Neural progenitor cell (in vitro differentiated cells): ENCODE data around the gene SIRPB2. TPM values are rescaled to one million over a fixed set of nuclear protein-coding genes. Genes with fewer than 3 reads are reported as not detected.

Experiments
- DNase-seq: peaks from one replicate; pipeline ENCODE4 v3.0.0-alpha.2; 2016; ENCODE audit warnings: low spot score
- H2AFZ ChIP-seq: fragments of 200-600 bp; sonication (generic); replicated peaks from 2 replicates; pipeline ENCODE4 v1.6.1; 2016; ENCODE audit warnings: antibody characterized with exemption
- H3F3A ChIP-seq: fragments of 200-600 bp; sonication (generic); 2 replicates; pipeline ENCODE4 v1.6.1; 2016; ENCODE audit warnings: antibody characterized with exemption, low read depth
- H3K27ac ChIP-seq: fragments of 200-600 bp; sonication (generic); 2 replicates; pipeline ENCODE4 v1.5.1; 2016; ENCODE audit warnings: mild to moderate bottlenecking
- H3K27me3 ChIP-seq: fragments of 200-600 bp; sonication (generic); 2 replicates; pipeline ENCODE4 v1.6.1; 2016; ENCODE audit warnings: mild to moderate bottlenecking, moderate library complexity
- H3K36me3 ChIP-seq: fragments of 200-600 bp; sonication (generic); 2 replicates; pipeline ENCODE4 v1.5.1; 2016
- H3K4me1 ChIP-seq: fragments of 200-600 bp; sonication (generic); 2 replicates; pipeline ENCODE4 v1.6.1; 2016; ENCODE audit warnings: mixed run types
- H3K4me2 ChIP-seq: fragments of 200-600 bp; sonication (generic); 2 replicates; pipeline ENCODE4 v1.6.1; 2016
- H3K4me3 ChIP-seq: fragments of 200-600 bp; sonication (generic); 2 replicates; pipeline ENCODE4 v1.5.1; 2016
- H3K79me2 ChIP-seq: fragments of 200-600 bp; sonication (generic); 2 replicates; pipeline ENCODE4 v1.6.1; 2016; ENCODE audit warnings: low read depth
- H3K9ac ChIP-seq: fragments of 200-600 bp; sonication (generic); 2 replicates; pipeline ENCODE4 v1.6.1; 2016
- H3K9me3 ChIP-seq: fragments of 200-600 bp; sonication (generic); 2 replicates; pipeline ENCODE4 v1.5.1; 2016; ENCODE audit warnings: low read depth
- H4K20me1 ChIP-seq: fragments of 200-600 bp; sonication (generic); 2 replicates; pipeline ENCODE4 v1.6.1; 2016; ENCODE audit warnings: low read depth
- H3K27ac Mint-ChIP-seq: 3 replicates; pipeline ENCODE4 v1.8.0; 2021; ENCODE audit warnings: mixed read lengths
- H3K27me3 Mint-ChIP-seq: 2 replicates; pipeline ENCODE4 v1.8.0; 2022; ENCODE audit warnings: low read depth, mild to moderate bottlenecking, inconsistent platforms, moderate library complexity, mixed read lengths; ENCODE audit not compliant: insufficient read depth
- H3K36me3 Mint-ChIP-seq: 3 replicates; pipeline ENCODE4 v1.8.0; 2021; ENCODE audit warnings: mixed read lengths
- H3K4me1 Mint-ChIP-seq: 3 replicates; pipeline ENCODE4 v1.8.0; 2021; ENCODE audit warnings: mixed read lengths
- H3K4me3 Mint-ChIP-seq: 3 replicates; pipeline ENCODE4 v1.8.0; 2021; ENCODE audit warnings: mild to moderate bottlenecking, moderate library complexity, mixed read lengths
- H3K9me3 Mint-ChIP-seq: 3 replicates; pipeline ENCODE4 v1.8.0; 2020; ENCODE audit warnings: mixed read lengths
- EZH2 ChIP-seq: fragments of 200-600 bp; sonication (generic); IDR thresholded peaks from 2 replicates; pipeline ENCODE4 v1.6.1; 2017; ENCODE audit warnings: antibody characterized with exemption, mild to moderate bottlenecking, moderate library complexity
- EZH2phosphoT487 ChIP-seq: fragments of 200-600 bp; sonication (generic); IDR thresholded peaks from 2 replicates; pipeline ENCODE4 v1.6.1; 2017; ENCODE audit warnings: antibody characterized with exemption
- total RNA-seq: library from RNA; depleted of rRNA; stranded (reverse); fragments of >200 nt; gene quantifications from 2 replicates; pipeline ENCODE4 v1.2.3, GENCODE V29; 2015; ENCODE audit warnings: low replicate concordance
- TF ChIP-seq, protein P1 (sequence below): fragments of 200-600 bp; sonication (generic); IDR thresholded peaks from 2 replicates; pipeline ENCODE4 v1.5.1; 2017; ENCODE audit warnings: antibody characterized with exemption, mild to moderate bottlenecking

The SIRPB2 gene
- total RNA-seq, 1 donor from 2014 or later = not detected

DNA sequence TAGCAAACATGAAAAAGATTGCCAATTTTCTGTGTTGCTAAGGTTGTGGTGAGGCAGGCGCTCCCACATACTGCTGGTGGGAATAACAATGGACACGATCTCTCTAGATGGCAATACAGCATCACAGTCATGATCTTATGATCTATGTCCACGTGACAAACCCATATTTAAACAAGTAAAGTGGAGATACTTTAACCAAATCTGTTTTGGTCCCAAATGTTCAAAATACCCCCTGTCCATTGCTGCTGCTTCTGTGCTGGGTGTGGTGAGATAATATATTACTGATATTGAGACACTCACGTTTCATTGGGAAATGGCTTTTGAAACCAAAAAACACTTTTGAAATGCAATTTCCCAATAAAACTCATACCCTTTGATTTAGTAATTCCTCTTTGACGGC, 43.3 kb upstream of the SIRPB2 start:
- Histone ChIP-seq H4K20me1 (no peaks in the 10 kb centered on the region), H2AFZ (no peak overlapping the region), H3K36me3 (no peaks in the 10 kb centered on the region), H3K27me3 (no peaks in the 10 kb centered on the region), H3K9me3 (no peaks in the 10 kb centered on the region), H3K4me3 (no peak overlapping the region), H3K4me1 (peaks cover 6% of the 10 kb centered on the region), H3K27ac (no peak overlapping the region), H3K79me2 (no peaks in the 10 kb centered on the region), H3F3A (no peaks in the 10 kb centered on the region), H3K4me2 (no peak overlapping the region), H3K9ac (no peak overlapping the region)
- no peak for DNase-seq
- Mint-ChIP-seq H3K27ac (no peak overlapping the region), H3K27me3 (peaks cover 4% of the 10 kb centered on the region), H3K4me3 (no peak overlapping the region), H3K36me3 (no peaks in the 10 kb centered on the region), H3K9me3 (no peaks in the 10 kb centered on the region), H3K4me1 (no peaks in the 10 kb centered on the region)
- TF ChIP-seq, protein P1, sequence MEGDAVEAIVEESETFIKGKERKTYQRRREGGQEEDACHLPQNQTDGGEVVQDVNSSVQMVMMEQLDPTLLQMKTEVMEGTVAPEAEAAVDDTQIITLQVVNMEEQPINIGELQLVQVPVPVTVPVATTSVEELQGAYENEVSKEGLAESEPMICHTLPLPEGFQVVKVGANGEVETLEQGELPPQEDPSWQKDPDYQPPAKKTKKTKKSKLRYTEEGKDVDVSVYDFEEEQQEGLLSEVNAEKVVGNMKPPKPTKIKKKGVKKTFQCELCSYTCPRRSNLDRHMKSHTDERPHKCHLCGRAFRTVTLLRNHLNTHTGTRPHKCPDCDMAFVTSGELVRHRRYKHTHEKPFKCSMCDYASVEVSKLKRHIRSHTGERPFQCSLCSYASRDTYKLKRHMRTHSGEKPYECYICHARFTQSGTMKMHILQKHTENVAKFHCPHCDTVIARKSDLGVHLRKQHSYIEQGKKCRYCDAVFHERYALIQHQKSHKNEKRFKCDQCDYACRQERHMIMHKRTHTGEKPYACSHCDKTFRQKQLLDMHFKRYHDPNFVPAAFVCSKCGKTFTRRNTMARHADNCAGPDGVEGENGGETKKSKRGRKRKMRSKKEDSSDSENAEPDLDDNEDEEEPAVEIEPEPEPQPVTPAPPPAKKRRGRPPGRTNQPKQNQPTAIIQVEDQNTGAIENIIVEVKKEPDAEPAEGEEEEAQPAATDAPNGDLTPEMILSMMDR = no peak
- TF ChIP-seq EZH2phosphoT487 = no peak
- no peak for TF ChIP-seq EZH2

DNA sequence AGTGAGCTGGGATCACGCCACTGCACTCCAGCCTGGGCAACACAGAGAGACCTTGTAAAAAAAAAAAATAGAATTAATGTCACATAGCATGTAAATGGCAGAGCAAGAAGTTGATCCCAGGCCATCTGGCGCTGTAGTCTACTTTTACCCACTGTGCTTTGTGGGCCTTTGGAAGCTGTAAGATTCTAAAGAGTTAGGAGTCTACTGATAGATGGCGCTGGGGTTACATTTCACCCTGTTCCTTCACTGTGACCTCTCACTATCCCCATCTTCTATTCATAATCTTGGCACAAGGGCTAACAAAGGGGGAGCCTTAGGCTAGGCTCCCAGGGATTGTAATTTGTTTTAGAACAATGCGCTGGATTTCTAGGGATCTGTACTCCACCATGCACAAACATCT, 41.8 kb upstream of the SIRPB2 start:
- Histone ChIP-seq H3K9ac (no peak overlapping the region), H3K36me3 (no peaks in the 10 kb centered on the region), H3K4me3 (no peak overlapping the region), H4K20me1 (no peaks in the 10 kb centered on the region), H3K27me3 (no peaks in the 10 kb centered on the region), H3F3A (no peaks in the 10 kb centered on the region), H2AFZ (peak overlapping the region; percentile 90), H3K9me3 (no peaks in the 10 kb centered on the region), H3K79me2 (no peaks in the 10 kb centered on the region), H3K4me1 (peaks cover 6% of the 10 kb centered on the region), H3K27ac (no peak overlapping the region), H3K4me2 (no peak overlapping the region)
- H3K9me3 Mint-ChIP-seq = no peaks in the 10 kb centered on the region
- TF ChIP-seq, protein P1 = peak; percentile 27
- TF ChIP-seq EZH2phosphoT487 = no peak
- no peak overlapping the region for H3K27ac Mint-ChIP-seq
- H3K4me1 Mint-ChIP-seq = no peaks in the 10 kb centered on the region
- peaks cover 3% of the 10 kb centered on the region for H3K27me3 Mint-ChIP-seq
- DNase-seq = peak; percentile 36
- no peak overlapping the region for H3K4me3 Mint-ChIP-seq
- no peaks in the 10 kb centered on the region for H3K36me3 Mint-ChIP-seq

DNA sequence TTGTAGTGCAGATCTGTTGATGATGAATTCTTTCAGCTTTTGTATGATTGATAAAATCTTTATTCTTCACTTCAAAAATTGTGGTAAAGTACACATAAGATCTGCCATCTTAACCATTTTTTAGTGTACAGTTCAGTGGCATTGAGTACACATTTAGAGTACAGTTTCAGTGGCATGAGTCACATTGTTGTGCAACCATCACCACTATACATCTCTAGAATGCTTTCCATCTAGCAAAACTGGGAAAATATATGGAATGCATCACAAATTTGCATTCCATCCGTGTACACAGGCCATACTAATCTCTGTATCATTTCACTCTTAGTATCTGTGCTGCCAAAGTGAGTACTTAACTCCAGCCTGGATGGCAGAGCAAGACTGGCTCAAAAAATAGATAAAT, 37.6 kb upstream of the SIRPB2 start:
- no peaks in the 10 kb centered on the region for H3K4me1 Mint-ChIP-seq
- no peak overlapping the region for H3K4me3 Mint-ChIP-seq
- Histone ChIP-seq H3K79me2 (no peaks in the 10 kb centered on the region), H2AFZ (no peak overlapping the region), H3K36me3 (no peaks in the 10 kb centered on the region), H3K9me3 (no peaks in the 10 kb centered on the region), H3K4me2 (no peak overlapping the region), H3F3A (no peaks in the 10 kb centered on the region), H3K27me3 (no peaks in the 10 kb centered on the region), H3K9ac (no peak overlapping the region), H3K4me3 (no peak overlapping the region), H4K20me1 (no peaks in the 10 kb centered on the region), H3K27ac (no peak overlapping the region), H3K4me1 (peaks cover 6% of the 10 kb centered on the region)
- H3K27ac Mint-ChIP-seq = no peak overlapping the region
- no peak for DNase-seq
- TF ChIP-seq EZH2 (no peak), EZH2phosphoT487 (no peak)
- TF ChIP-seq, protein P1 = no peak
- no peaks in the 10 kb centered on the region for H3K36me3 Mint-ChIP-seq
- H3K27me3 Mint-ChIP-seq = peaks cover 3% of the 10 kb centered on the region
- H3K9me3 Mint-ChIP-seq = no peaks in the 10 kb centered on the region

- no peaks in the 10 kb centered on the region for H3K9me3 ChIP-seq
- no peak for TF ChIP-seq EZH2
- TF ChIP-seq EZH2phosphoT487 = no peak
- TF ChIP-seq, protein P1 = no peak
- H2AFZ ChIP-seq = no peak overlapping the region
- no peak overlapping the region for H3K4me2 ChIP-seq
- Mint-ChIP-seq H3K4me3 (no peak overlapping the region), H3K36me3 (no peaks in the 10 kb centered on the region), H3K9me3 (no peaks in the 10 kb centered on the region), H3K4me1 (no peaks in the 10 kb centered on the region), H3K27me3 (peaks cover 3% of the 10 kb centered on the region), H3K27ac (no peak overlapping the region)
- no peak overlapping the region for H3K4me3 ChIP-seq
- no peaks in the 10 kb centered on the region for H4K20me1 ChIP-seq
- peaks cover under 1% of the 10 kb centered on the region for H3K4me1 ChIP-seq
- DNase-seq = no peak
- H3K27me3 ChIP-seq = no peaks in the 10 kb centered on the region
- H3K9ac ChIP-seq = no peak overlapping the region
- H3F3A ChIP-seq = no peaks in the 10 kb centered on the region
- no peaks in the 10 kb centered on the region for H3K36me3 ChIP-seq
- H3K27ac ChIP-seq = no peak overlapping the region
- no peaks in the 10 kb centered on the region for H3K79me2 ChIP-seq
These were observed 36.7 kb upstream of the SIRPB2 start for GRCh38 chr20:1527923-1528322.
